Uterus (tissue), 2 donors: ENCODE results near the gene RILPL2.

ENCODE experiments used
- POLR2A ChIP-seq, 2 donors: fragments of 450-650 bp; IDR thresholded peaks; one replicate each; pipeline ENCODE4 v1.6.1; 2016; ENCODE audit warnings: antibody characterized with exemption in 2 of 2, mild to moderate bottlenecking in 1 of 2, moderate library complexity in 1 of 2
- TF ChIP-seq, protein P1 (sequence below), 4 experiments: fragments of 200-600 bp in 2 of 4; fragments of 450-650 bp in 2 of 4; sonication (generic) in 2 of 4; IDR thresholded peaks; one replicate each; pipeline ENCODE4 v1.5.1; 2016 to 2019; ENCODE audit warnings: antibody characterized with exemption in 4 of 4, mild to moderate bottlenecking in 2 of 4, moderate library complexity in 1 of 4

DNA sequence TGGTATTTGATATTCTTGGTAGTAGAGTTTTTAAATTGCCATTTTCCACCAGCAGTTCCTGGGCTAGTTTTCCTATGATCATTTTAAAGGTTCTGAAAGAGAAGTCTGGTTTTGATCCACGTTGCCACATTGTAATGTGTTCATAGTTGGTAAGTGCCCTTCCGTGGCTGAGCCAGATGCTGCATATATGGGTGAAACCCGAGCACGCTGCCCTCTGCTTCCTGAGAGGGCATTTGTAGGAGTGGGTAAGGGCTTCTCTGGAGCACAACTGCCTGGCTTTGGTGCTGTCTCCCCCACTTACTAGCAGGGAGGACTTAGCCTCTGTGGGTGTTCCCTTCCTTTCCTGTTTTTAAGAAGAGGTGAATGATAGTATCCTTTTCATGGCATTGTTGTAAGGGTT is 28.6 kb upstream of the RILPL2 start:
- TF ChIP-seq, protein P1, sequence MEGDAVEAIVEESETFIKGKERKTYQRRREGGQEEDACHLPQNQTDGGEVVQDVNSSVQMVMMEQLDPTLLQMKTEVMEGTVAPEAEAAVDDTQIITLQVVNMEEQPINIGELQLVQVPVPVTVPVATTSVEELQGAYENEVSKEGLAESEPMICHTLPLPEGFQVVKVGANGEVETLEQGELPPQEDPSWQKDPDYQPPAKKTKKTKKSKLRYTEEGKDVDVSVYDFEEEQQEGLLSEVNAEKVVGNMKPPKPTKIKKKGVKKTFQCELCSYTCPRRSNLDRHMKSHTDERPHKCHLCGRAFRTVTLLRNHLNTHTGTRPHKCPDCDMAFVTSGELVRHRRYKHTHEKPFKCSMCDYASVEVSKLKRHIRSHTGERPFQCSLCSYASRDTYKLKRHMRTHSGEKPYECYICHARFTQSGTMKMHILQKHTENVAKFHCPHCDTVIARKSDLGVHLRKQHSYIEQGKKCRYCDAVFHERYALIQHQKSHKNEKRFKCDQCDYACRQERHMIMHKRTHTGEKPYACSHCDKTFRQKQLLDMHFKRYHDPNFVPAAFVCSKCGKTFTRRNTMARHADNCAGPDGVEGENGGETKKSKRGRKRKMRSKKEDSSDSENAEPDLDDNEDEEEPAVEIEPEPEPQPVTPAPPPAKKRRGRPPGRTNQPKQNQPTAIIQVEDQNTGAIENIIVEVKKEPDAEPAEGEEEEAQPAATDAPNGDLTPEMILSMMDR (IDR thresholded peaks at IDR 0.05): no peak
- no peak for TF ChIP-seq POLR2A (IDR thresholded peaks at IDR 0.05)
